ENCODE results near the gene CMTM6.
A peak's percentile ranks its signal among the peaks of the same experiment; 100 is the strongest.
"Not testable (repeated sequence)": the region's sequence is repeated elsewhere in the genome, so short reads cannot be mapped to it uniquely, and the experiment has no call there.

The CMTM6 gene

DNA sequence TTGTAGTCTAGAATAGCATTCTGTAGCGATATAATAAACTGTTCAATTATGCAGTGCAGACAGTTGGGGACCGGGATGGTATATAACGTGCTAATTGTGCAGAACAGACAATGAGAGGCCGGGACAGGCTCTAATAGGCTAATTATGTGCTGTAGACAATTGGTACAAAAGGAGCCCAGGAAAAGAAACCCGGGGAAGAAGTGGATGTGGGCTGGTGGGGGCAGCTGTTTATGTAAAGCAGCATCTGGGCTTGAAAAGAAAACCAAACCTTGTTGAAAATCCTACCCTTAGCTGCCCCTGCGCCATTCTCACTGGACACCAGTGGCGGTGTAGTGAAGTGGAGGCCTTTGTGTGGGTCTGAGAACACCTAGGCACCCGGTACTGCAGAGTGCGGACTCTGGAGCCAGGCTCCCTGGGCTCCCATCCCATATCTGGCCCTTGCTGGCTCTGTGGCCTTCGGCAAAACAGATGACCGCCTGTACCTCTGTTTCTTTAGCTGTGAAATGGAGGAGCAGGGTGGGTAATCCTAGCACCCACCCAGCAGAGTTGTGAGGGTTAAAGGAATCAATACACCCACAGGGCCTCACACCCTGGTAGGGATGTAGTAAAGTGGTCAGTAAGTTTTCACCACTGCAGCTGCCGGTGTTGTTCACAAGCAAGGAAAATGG, 51.5 kb downstream of the CMTM6 start:
- H3K9me3 Mint-ChIP-seq, result no peaks in the 10 kb centered on the region
- H3K27me3 Mint-ChIP-seq (ENCODE audit: low read depth), result no peaks in the 10 kb centered on the region
- no peak overlapping the region for H3K27ac Mint-ChIP-seq
- no peak overlapping the region for H3K4me3 Mint-ChIP-seq
- H3K4me1 Mint-ChIP-seq (ENCODE audit: low read depth), result peaks cover 34% of the 10 kb centered on the region
- H3K36me3 Mint-ChIP-seq (ENCODE audit: low read depth), result peaks cover 52% of the 10 kb centered on the region

DNA sequence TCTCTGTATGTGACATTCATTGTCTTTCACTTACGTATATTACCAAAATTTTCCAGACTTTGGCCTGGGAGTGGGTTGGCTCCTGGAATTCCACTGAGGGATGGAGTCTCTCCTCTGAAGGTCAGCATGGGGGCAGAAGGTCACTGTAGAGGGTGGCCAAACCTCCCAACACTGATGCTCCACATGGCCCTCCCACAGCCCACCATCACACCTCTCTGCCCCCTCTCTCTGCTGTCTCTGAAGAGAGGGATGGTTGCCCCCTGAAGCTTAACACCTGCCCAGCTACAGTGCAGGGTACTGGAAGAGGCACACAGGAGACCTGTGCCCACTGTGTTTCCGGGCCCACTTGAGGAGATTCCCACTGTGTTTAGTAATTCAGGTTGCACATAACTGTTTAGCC, 52.2 kb downstream of the CMTM6 start:
- no peaks in the 10 kb centered on the region for H3K9me3 Mint-ChIP-seq
- H3K4me3 Mint-ChIP-seq, result no peak overlapping the region
- H3K27ac Mint-ChIP-seq, result no peak overlapping the region
- H3K36me3 Mint-ChIP-seq (ENCODE audit: low read depth), result peaks cover 53% of the 10 kb centered on the region
- peaks cover 28% of the 10 kb centered on the region for H3K4me1 Mint-ChIP-seq (ENCODE audit: low read depth)
- H3K27me3 Mint-ChIP-seq (ENCODE audit: low read depth), result no peaks in the 10 kb centered on the region

DNA sequence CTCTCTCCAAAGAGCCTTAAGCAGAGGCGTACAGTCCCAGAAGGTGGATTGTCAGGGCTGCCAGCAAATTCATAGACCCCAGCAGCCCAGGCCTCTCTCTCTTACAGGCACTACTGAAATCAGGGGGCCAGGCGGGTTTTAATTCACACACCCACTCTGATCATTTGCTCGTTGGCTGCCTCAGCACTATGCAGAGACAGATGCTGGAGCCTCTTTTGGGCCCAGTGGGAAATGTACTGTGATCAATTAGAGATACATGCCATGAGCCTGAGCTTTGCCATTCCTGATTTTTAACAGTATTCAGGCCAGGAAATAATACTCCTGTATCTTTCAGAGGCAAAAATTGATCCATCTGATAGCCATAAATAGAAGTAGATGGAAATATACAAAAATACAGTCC, 53.0 kb downstream of the CMTM6 start:
- Mint-ChIP-seq H3K27ac (no peak overlapping the region), H3K4me3 (no peak overlapping the region), H3K27me3 (ENCODE audit: low read depth) (no peaks in the 10 kb centered on the region), H3K9me3 (no peaks in the 10 kb centered on the region), H3K4me1 (ENCODE audit: low read depth) (peaks cover 23% of the 10 kb centered on the region), H3K36me3 (ENCODE audit: low read depth) (peaks cover 52% of the 10 kb centered on the region)

DNA sequence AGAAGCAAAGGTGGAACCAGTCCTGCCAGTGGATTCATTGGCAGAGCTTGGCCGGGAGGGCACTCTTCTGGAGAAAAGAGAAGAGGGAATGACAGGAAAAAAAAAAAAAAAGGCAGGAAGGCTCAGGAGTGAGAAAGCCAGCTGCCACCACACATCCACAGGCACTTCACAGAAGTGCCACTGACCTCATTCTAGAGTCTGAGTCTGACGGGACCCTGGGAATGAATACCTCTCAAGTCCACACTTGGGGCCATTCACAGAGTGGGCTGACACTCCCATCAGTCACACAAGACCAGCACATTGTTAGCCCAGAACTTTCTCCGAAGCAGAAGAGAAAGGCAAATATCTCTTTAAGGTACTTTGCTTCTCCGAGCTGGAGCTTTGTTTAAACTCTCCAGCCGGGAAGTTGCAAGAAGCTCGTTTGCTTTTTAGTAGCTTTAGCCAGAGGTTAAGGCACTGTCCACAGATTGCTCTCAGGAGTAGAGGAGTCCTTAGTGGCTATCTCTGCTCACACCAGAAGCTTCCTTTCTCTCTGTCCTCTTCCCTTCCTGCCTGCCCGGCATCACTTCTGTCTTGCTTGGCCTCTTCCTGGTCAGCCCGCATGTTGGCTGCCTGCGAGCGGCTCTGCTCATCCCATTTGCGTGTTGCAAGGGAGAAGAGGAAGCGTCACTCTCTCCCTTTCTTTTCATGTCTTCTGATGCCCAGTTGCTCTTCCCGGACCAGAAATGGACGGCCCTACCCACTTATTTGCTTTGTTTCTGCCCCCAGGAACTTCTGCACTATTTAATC, 53.8 kb downstream of the CMTM6 start:
- H3K27me3 Mint-ChIP-seq (ENCODE audit: low read depth), result no peaks in the 10 kb centered on the region
- H3K27ac Mint-ChIP-seq, result no peak overlapping the region
- peaks cover 52% of the 10 kb centered on the region for H3K36me3 Mint-ChIP-seq (ENCODE audit: low read depth)
- no peak overlapping the region for H3K4me3 Mint-ChIP-seq
- peaks cover 21% of the 10 kb centered on the region for H3K4me1 Mint-ChIP-seq (ENCODE audit: low read depth)
- H3K9me3 Mint-ChIP-seq, result no peaks in the 10 kb centered on the region

DNA sequence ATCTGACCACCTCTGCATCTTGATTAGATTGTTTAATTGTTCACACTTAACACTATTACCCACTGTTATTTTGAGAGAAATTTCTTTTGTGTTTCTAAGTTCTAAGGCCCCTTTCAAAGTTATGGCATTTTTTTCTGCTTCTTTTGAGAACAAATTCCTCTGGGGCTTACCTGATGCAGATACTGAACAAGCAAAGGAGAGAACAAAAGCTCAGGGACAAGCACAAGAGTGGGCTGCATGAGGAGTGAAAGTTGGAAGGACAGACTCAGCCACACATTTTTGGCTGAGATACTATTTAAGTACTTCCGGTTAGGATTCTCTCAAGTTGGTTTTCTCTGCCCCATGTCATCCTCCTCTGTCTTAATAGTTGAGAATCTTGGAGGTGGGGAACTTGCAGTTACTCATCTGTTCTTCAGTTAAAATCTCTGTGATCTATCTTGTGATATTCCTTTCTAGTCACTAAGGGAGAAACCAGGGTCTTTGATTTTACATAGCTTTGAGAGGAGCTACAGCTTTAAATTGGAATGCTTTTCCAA, 54.7 kb downstream of the CMTM6 start:
- Mint-ChIP-seq H3K9me3 (no peaks in the 10 kb centered on the region), H3K36me3 (ENCODE audit: low read depth) (peaks cover 51% of the 10 kb centered on the region), H3K4me1 (ENCODE audit: low read depth) (peaks cover 26% of the 10 kb centered on the region), H3K27ac (peak overlapping the region; percentile 33), H3K27me3 (ENCODE audit: low read depth) (no peaks in the 10 kb centered on the region), H3K4me3 (no peak overlapping the region)

DNA sequence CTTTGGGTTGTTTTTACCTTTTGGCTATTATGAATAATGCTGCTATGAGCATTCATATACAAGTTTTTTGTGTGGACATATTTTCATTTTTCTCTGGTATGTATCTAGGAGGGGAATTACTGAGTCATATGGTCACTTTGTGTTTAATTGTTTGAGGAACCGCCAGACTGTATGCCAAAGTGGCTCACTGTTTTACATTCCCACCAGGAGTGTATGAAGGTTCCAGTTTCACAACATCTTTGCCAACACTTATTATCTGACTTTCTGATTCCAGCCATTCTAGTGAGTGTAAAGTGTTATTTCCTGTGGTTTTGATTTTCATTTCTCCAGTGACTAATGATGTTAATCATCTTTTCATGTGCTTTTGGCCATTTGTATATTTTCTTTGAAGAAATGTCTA, 59.2 kb downstream of the CMTM6 start:
- Mint-ChIP-seq H3K4me1 (ENCODE audit: low read depth) (peaks cover 51% of the 10 kb centered on the region), H3K36me3 (ENCODE audit: low read depth) (peaks cover 43% of the 10 kb centered on the region), H3K4me3 (no peak overlapping the region), H3K27ac (peak overlapping the region; percentile 34), H3K9me3 (no peaks in the 10 kb centered on the region), H3K27me3 (ENCODE audit: low read depth) (no peaks in the 10 kb centered on the region)

DNA sequence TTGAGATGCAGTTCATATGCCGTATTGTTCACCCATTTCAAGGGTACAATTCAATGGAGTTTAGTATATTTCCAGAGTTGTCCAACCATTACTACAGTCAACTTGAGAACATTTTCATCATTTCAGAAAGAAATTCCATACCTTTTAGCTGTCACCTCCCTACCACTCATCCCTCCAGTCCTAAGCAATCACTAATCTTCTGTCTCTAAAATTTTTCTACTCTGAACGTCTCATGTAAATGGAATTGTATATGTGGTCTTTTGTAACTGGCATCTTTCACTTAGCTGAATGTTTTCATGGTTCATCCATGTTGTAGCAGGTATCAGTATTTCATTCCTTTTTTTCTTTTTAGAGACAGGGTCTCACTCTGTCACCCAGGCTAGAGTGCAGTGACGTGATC, 59.9 kb downstream of the CMTM6 start:
- Mint-ChIP-seq H3K36me3 (ENCODE audit: low read depth) (peaks cover 37% of the 10 kb centered on the region), H3K4me1 (ENCODE audit: low read depth) (peaks cover 52% of the 10 kb centered on the region), H3K27ac (peak overlapping the region; percentile 28), H3K4me3 (no peak overlapping the region), H3K27me3 (ENCODE audit: low read depth) (no peaks in the 10 kb centered on the region), H3K9me3 (no peaks in the 10 kb centered on the region)

DNA sequence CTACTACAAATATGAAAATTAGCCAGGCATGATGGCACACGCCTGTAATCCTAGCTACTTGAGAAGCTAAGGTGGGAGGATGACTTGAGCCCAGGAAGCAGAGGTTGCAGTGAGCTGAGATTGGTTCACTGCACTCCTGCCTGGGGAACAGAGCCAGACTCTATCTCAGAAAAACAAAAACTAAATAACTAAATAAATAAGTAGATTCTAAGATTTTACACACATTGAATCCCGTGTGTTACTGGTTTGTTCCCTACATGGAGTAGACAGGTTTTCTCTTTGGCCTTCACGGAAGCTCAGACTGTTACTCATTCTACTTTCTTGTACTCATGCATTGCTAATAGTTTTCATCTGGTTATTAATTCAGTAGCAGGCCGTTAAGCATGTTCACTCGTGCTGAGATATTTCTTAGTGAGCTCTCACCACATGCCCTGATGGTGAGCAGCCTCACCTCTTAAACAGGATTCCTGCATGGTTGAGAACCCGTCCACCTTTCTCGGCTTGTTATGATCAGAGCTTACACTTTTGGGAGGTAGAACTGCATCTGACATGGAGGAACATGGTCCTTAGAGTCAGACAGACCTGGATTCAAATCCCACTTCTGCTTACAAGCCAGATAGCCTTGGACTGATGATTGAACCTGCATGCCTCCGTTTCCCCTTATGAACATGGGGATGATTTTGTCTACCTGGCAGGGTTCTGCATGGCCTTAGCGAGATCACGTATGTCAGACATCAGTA, 61.9 kb downstream of the CMTM6 start:
- Mint-ChIP-seq H3K36me3 (ENCODE audit: low read depth) (peaks cover 25% of the 10 kb centered on the region), H3K9me3 (no peaks in the 10 kb centered on the region), H3K4me1 (ENCODE audit: low read depth) (peaks cover 51% of the 10 kb centered on the region), H3K27ac (no peak overlapping the region), H3K27me3 (ENCODE audit: low read depth) (no peaks in the 10 kb centered on the region), H3K4me3 (no peak overlapping the region)

DNA sequence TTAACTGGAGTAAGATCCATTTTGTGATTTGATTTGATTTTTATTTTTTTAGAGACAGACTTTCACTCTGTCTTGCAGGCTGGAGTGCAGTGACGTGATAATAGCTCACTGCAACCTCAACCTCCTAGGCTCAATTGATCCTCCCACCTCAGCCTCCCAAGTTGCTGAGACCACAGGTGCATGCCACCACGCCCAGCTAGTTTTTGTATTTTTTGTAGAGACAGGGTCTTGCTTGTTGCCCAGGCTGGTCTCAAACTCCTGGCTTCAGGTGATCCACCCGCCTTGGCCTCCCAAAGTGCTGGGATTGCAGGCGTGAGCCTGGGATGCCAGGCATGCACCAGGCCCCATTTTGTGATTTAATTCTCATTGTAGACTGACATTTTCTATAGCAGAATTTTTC, 63.2 kb downstream of the CMTM6 start:
- peaks cover 22% of the 10 kb centered on the region for H3K36me3 Mint-ChIP-seq (ENCODE audit: low read depth)
- H3K27me3 Mint-ChIP-seq (ENCODE audit: low read depth); H3K9me3 Mint-ChIP-seq: not testable (repeated sequence)
- peak overlapping the region; percentile 55 for H3K4me3 Mint-ChIP-seq
- peak overlapping the region; percentile 91 for H3K27ac Mint-ChIP-seq
- H3K4me1 Mint-ChIP-seq (ENCODE audit: low read depth), result peaks cover 54% of the 10 kb centered on the region

DNA sequence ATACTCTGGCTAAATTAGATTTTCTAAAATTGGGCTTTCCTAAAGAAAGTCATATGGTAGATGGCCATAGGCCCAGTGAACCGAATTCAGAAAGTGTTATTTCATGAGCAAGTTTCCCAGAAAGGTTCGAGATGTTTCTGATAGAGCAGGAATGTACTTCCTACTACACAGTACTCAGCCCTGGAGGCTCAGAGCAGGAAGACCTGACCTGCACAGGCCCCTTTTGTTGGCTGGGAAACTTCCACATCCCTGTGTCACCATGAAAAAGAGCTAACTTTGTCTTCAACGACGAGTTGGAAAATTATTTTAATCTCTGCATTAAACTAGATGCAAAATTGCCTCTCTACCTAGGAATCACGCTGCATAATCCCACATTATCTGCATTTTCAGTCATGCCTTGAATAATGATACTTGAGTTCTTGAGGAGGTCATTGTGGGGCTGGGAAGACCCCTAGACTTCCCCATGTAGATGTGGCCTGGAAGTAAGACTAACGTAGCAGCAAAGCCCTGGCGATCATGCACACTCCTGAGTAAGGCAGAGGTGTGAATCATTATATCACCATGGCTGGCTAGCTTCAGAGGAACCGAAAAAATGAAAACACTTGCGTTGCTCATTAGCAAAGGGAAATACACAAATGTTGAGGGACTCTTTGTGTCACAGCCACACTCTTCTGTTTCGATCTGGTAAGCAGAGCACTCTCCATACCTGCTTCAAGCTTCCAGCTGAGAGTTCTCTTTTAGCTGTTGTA, 63.9 kb downstream of the CMTM6 start:
- H3K4me3 Mint-ChIP-seq, result peak overlapping the region; percentile 55
- peak overlapping the region; percentile 91 for H3K27ac Mint-ChIP-seq
- no peaks in the 10 kb centered on the region for H3K9me3 Mint-ChIP-seq
- H3K27me3 Mint-ChIP-seq (ENCODE audit: low read depth), result no peaks in the 10 kb centered on the region
- H3K36me3 Mint-ChIP-seq (ENCODE audit: low read depth), result peaks cover 19% of the 10 kb centered on the region
- peaks cover 54% of the 10 kb centered on the region for H3K4me1 Mint-ChIP-seq (ENCODE audit: low read depth)

DNA sequence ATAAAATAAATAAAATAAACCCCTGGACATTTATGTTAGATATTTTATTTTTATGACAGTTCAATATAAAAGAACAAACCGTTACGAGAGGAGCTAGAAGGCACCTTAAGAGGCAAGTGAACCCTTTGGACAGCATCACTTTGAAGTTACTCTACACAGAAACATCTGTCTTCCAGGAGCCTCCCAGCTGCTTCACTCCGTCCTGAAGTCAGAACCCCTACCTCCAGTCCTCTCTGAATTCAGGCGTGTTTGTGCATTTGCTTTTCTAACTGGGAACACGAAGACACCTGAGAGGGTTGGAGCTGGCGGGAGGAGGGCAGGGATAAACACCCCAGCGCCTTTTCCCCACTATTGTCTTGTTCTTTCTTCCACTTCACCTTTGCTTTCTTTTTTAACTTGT, 64.8 kb downstream of the CMTM6 start:
- Mint-ChIP-seq H3K36me3 (ENCODE audit: low read depth) (peaks cover 15% of the 10 kb centered on the region), H3K27me3 (ENCODE audit: low read depth) (no peaks in the 10 kb centered on the region), H3K4me1 (ENCODE audit: low read depth) (peaks cover 56% of the 10 kb centered on the region), H3K4me3 (peak overlapping the region; percentile 17), H3K9me3 (no peaks in the 10 kb centered on the region), H3K27ac (peak overlapping the region; percentile 91)

DNA sequence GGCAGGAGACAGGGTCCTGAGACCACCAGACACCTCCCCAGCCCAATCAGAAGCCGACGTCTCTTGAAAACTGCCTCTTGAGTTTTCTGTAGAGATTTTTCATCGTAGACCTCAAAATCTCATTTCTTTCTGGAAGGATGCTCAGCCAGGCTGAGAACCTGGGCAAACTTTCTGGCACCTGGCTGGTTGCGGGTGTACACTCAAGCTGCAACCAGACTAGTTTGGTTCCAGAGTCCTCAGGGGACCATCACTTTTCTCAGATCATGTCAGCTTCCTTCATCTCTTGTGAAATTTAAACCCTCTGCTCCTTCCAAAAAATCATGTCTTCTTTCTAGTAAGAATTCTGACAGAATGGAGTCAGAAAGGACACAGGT, 65.8 kb downstream of the CMTM6 start:
- peaks cover 14% of the 10 kb centered on the region for H3K36me3 Mint-ChIP-seq (ENCODE audit: low read depth)
- H3K27ac Mint-ChIP-seq, result peak overlapping the region; percentile 96
- H3K4me1 Mint-ChIP-seq (ENCODE audit: low read depth), result peaks cover 60% of the 10 kb centered on the region
- no peaks in the 10 kb centered on the region for H3K9me3 Mint-ChIP-seq
- peak overlapping the region; percentile 63 for H3K4me3 Mint-ChIP-seq
- H3K27me3 Mint-ChIP-seq (ENCODE audit: low read depth), result no peaks in the 10 kb centered on the region

DNA sequence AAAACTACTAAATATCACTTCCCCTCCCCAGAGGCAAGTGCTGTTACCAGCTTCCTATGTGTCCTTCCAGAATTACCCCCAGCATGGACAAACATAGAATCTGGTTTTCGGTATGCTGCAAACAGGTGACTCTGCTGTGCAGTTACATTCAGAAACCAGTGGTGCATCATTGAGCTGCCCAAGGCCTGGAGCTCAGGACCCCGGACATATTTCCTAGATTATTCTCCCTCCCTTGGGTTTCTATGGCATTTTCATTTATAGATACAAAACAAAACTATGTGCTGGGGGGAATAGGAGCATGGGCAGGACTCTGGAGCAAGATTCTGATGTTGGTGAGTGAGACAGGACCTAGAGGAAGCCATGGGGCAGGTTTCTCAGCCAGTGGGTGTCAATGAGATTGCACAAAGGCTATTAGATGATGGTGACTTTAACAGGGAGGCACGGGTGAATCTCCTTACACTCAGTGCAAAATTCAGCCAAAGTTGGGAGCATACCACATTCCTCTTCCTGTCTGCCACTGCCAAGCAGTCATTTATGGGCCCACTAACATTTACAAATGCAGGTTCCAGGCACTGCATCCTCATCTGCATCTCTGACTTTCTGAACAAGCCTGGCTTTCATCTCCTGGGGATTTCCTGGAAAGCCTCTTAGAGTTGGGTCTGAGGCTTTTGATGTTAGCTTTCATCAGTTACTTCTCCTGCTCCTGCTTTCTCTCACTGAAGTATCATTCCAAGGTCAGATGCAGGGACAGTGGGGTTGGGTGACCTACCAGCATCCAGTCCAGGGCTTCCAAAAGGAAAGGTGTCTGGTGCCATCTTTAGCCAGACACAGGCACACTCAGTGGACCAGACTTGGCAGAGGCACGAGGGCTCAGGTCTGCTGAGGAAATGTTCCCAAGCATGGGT, 66.5 kb downstream of the CMTM6 start:
- peak overlapping the region; percentile 96 for H3K27ac Mint-ChIP-seq
- peaks cover 14% of the 10 kb centered on the region for H3K36me3 Mint-ChIP-seq (ENCODE audit: low read depth)
- peak overlapping the region; percentile 68 for H3K4me3 Mint-ChIP-seq
- peaks cover 61% of the 10 kb centered on the region for H3K4me1 Mint-ChIP-seq (ENCODE audit: low read depth)
- no peaks in the 10 kb centered on the region for H3K9me3 Mint-ChIP-seq
- no peaks in the 10 kb centered on the region for H3K27me3 Mint-ChIP-seq (ENCODE audit: low read depth)

Data from T-helper 1 cell treated with Interleukin-12 subunit alpha and Interleukin-12 subunit beta and Interleukin-4 antibody, amounts not matched to agents 30 μg/mL and 1 μg/mL, for 36 hours (primary cell).